Epithelial cell of proximal tubule (primary cell): ENCODE data around the gene HIVEP3. TPM values are rescaled to one million over a fixed set of nuclear protein-coding genes. Genes with fewer than 3 reads are reported as not detected.

Source experiments
- DNase-seq: peaks from one replicate; pipeline ENCODE4 v3.0.0-alpha.2; 2011; ENCODE audit warnings: low read depth
- H3K4me3 ChIP-seq: 2 replicates; pipeline ENCODE4 v1.5.1; 2011; ENCODE audit warnings: low read depth, mild to moderate bottlenecking, low read length
- CTCF ChIP-seq: conservative IDR thresholded peaks from 2 replicates; pipeline ENCODE4 v1.5.1; 2012; ENCODE audit warnings: low read depth, mild to moderate bottlenecking, low read length
- total RNA-seq: library from RNA; depleted of rRNA; stranded (reverse); fragments of >200 nt; gene quantifications from 2 replicates; pipeline ENCODE4 v1.2.3, GENCODE V29; 2015

The HIVEP3 gene
- total RNA-seq, 1 donor from 2014 or later: 3.9 TPM

GRCh38 chr1:41537788-41538351 lies 380.9 kb downstream of the HIVEP3 start:
- H3K4me3 ChIP-seq: no peak overlapping the region
- TF ChIP-seq CTCF: no peak
- no peak for DNase-seq

GRCh38 chr1:41537251-41537650 lies 381.5 kb downstream of the HIVEP3 start:
- no peak overlapping the region for H3K4me3 ChIP-seq
- TF ChIP-seq CTCF: no peak
- DNase-seq: no peak

DNA sequence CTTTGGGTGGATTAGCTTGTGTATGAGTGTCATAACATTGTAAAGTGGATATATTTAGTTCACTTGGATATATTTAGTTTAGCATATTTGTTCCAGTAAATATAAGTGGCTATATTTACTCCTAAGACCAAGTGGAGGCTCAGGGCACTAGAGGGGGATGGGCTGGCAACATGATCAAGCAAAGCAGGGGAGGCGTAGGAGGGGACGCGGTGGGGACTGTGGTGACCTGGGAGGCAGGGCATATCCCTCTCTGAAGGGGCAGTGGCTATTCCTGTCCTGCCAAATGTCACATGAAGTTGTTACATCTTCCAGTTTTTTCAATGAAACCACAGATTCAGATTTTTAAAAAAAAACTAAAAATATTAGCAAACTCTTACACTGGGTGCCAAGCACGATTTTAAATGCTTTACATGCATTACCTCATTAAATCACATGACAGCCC lies 382.3 kb downstream of the HIVEP3 start:
- no peak for TF ChIP-seq CTCF
- no peak overlapping the region for H3K4me3 ChIP-seq
- no peak for DNase-seq

DNA sequence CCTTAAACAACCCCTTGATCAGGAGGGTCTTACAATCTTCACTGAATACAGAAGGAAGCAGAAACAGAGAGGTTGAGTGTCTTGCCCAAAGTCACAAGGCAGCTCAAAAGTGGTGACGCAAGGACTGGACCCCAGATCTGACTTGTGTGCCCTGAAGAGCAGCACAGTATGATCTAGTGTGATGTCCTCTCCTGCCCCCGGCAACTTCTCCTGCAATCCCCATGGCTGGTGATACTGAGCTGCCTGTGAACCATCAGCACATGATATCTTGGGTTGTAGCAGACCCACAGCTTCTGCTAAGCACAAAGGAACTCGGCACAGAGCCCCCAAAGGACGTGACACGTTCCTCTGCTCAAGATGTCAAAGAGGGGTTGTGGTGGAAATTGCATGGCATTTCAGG lies 383.0 kb downstream of the HIVEP3 start:
- H3K4me3 ChIP-seq: no peak overlapping the region
- DNase-seq: no peak
- no peak for TF ChIP-seq CTCF

GRCh38 chr1:41535276-41535675 lies 383.4 kb downstream of the HIVEP3 start:
- no peak for TF ChIP-seq CTCF
- no peak overlapping the region for H3K4me3 ChIP-seq
- no peak for DNase-seq

DNA sequence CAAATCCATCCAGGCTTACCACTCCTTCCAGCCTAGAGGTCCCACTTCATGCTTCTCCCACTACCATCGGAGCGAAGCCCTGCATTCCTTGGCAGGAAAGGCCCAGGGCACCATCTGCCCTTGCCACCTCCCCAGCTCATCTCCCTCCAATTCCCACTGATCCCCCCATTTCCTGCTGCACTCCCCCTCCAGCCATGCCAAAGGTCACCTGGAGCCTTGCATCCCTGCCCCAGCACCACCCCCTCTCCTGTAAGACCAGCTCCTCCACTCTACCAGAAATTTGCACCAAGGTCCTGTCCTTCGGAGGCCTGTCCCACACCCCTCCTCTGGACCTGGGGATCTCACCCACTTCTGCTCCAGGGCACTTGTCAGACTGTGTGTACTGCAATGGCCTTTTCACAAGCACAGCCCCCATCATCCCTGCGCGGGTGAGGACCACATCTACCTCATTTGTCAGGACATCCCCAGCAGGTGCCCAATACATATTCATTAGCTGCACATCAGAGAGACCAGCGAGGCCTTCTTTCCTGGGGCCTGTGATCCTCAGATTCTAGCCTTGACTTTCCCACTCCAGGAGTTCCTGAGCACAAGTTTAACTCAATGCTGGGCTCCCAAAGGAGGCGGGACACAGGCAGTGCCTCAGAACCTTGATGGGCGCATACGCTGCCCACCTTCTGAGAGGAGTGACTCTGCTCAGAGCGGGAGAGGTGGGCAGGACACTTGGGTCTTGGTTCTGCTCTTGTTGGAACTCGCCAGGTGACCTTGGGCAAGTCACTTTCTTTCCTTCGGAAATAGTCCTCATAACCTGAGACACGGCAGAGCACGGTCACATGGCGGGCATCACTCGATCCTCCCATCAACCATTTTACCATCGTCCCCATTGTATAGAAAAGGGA lies 384.3 kb downstream of the HIVEP3 start:
- no peak for TF ChIP-seq CTCF
- no peak for DNase-seq
- no peak overlapping the region for H3K4me3 ChIP-seq
